ENCODE results near the gene CADPS2.

- TF ChIP-seq POLR2A (IDR thresholded peaks at IDR 0.05) = no peak
- peak in 2 of 5 experiments; percentile 23 to 32 for TF ChIP-seq CTCF (IDR thresholded peaks at IDR 0.05 in 4 of 5, conservative IDR thresholded peaks at IDR 0.05 in 1 of 5)
Observed at GRCh38 chr7:122803323-122803722, 82.9 kb downstream of the CADPS2 start.
